ENCODE measurements around the gene NFIC.

GRCh38 chr19:3374369-3375112 lies 8.2 kb downstream of the NFIC start:
- TF ChIP-seq, protein P1, sequence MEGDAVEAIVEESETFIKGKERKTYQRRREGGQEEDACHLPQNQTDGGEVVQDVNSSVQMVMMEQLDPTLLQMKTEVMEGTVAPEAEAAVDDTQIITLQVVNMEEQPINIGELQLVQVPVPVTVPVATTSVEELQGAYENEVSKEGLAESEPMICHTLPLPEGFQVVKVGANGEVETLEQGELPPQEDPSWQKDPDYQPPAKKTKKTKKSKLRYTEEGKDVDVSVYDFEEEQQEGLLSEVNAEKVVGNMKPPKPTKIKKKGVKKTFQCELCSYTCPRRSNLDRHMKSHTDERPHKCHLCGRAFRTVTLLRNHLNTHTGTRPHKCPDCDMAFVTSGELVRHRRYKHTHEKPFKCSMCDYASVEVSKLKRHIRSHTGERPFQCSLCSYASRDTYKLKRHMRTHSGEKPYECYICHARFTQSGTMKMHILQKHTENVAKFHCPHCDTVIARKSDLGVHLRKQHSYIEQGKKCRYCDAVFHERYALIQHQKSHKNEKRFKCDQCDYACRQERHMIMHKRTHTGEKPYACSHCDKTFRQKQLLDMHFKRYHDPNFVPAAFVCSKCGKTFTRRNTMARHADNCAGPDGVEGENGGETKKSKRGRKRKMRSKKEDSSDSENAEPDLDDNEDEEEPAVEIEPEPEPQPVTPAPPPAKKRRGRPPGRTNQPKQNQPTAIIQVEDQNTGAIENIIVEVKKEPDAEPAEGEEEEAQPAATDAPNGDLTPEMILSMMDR (IDR thresholded peaks at IDR 0.05; ENCODE audit: low read length), result no peak
- no peak for TF ChIP-seq EZH2 (IDR thresholded peaks at IDR 0.05; ENCODE audit: borderline replicate concordance, low read length)

Measured in OCI-LY1 (cell line).